PFSK-1 (cell line): ENCODE results near the gene MXI1.

ENCODE experiments used
- FOXP2 ChIP-seq: optimal IDR thresholded peaks from 2 replicates; pipeline ENCODE3; 2011; ENCODE audit warnings: borderline replicate concordance, control low read depth, inconsistent platforms; ENCODE audit not compliant: insufficient read depth; ENCODE audit errors: extremely low read length, extremely low read depth
- POLR2AphosphoS5 ChIP-seq: IDR thresholded peaks from 2 replicates; pipeline ENCODE4 v1.6.1; 2012; ENCODE audit warnings: low read depth, mild to moderate bottlenecking, control low read depth, low read length, moderate library complexity
- REST ChIP-seq, 2 experiments: IDR thresholded peaks; 2 replicates each; pipeline versions ENCODE4 v1.6.1 to v1.8.0; 2011 to 2012; ENCODE audit warnings: low read depth in 2 of 2, low read length in 2 of 2, control low read depth in 1 of 2, inconsistent platforms in 1 of 2, mild to moderate bottlenecking in 1 of 2, moderate library complexity in 1 of 2; ENCODE audit not compliant: insufficient read depth in 1 of 2

GRCh38 chr10:110313674-110314073, 106.3 kb downstream of the MXI1 start:
- TF ChIP-seq FOXP2 (no peak), POLR2AphosphoS5 (no peak), REST (IDR thresholded peaks at IDR 0.05; ENCODE audit: insufficient read depth in 1 of 2, low read depth in 2 of 2, low read length in 2 of 2) (no peak)
